ENCODE measurements around the gene ZIC1.

GRCh38 chr3:147410526-147411237 is 1.5 kb downstream of the ZIC1 start:
- TF ChIP-seq, protein P1, sequence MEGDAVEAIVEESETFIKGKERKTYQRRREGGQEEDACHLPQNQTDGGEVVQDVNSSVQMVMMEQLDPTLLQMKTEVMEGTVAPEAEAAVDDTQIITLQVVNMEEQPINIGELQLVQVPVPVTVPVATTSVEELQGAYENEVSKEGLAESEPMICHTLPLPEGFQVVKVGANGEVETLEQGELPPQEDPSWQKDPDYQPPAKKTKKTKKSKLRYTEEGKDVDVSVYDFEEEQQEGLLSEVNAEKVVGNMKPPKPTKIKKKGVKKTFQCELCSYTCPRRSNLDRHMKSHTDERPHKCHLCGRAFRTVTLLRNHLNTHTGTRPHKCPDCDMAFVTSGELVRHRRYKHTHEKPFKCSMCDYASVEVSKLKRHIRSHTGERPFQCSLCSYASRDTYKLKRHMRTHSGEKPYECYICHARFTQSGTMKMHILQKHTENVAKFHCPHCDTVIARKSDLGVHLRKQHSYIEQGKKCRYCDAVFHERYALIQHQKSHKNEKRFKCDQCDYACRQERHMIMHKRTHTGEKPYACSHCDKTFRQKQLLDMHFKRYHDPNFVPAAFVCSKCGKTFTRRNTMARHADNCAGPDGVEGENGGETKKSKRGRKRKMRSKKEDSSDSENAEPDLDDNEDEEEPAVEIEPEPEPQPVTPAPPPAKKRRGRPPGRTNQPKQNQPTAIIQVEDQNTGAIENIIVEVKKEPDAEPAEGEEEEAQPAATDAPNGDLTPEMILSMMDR (IDR thresholded peaks at IDR 0.05): no peak
- TF ChIP-seq EP300 (IDR thresholded peaks at IDR 0.05): no peak
- no peak for TF ChIP-seq POLR2A (IDR thresholded peaks at IDR 0.05)
